ENCODE measurements around the gene JARID2.

- TF ChIP-seq CTCF (IDR thresholded peaks at IDR 0.05) (no peak), POLR2A (IDR thresholded peaks at IDR 0.05) (no peak)
These were observed 280.4 kb downstream of the JARID2 start for GRCh38 chr6:15526212-15526701.

Measured in testis (tissue), 2 donors.